Osteoblast (primary cell): ENCODE measurements around the gene SAE1. TPM values are rescaled to one million over a fixed set of nuclear protein-coding genes. Genes with fewer than 3 reads are reported as not detected.

Experiments
- DNase-seq: peaks from one replicate; pipeline ENCODE4 v3.0.0; 2011; ENCODE audit warnings: low spot score, mixed read lengths; ENCODE audit not compliant: insufficient read length; ENCODE audit errors: missing footprints
- H2AFZ ChIP-seq: 2 replicates; pipeline ENCODE4 v1.6.0; 2011; ENCODE audit warnings: mild to moderate bottlenecking, low read length
- H3K27ac ChIP-seq: 2 replicates; pipeline ENCODE4 v1.5.1; 2011; ENCODE audit warnings: mild to moderate bottlenecking, low read depth, low read length, moderate library complexity
- H3K27me3 ChIP-seq: 2 replicates; pipeline ENCODE4 v1.6.0; 2012; ENCODE audit warnings: mild to moderate bottlenecking, control low read depth, inconsistent platforms, low read length, moderate library complexity; ENCODE audit not compliant: insufficient read depth
- H3K36me3 ChIP-seq: 2 replicates; pipeline ENCODE4 v1.5.1; 2011; ENCODE audit warnings: mild to moderate bottlenecking, low read length, control low read depth, moderate library complexity; ENCODE audit not compliant: insufficient read depth
- H3K4me1 ChIP-seq: 2 replicates; pipeline ENCODE4 v1.5.1; 2011; ENCODE audit warnings: mild to moderate bottlenecking, low read length, control low read depth, moderate library complexity; ENCODE audit not compliant: insufficient read depth
- H3K4me2 ChIP-seq: 2 replicates; pipeline ENCODE4 v1.6.0; 2011; ENCODE audit warnings: mild to moderate bottlenecking, low read length; ENCODE audit not compliant: insufficient read depth
- H3K4me3 ChIP-seq: fragments of 200-600 bp; sonication (generic); 3 replicates; pipeline ENCODE4 v1.5.1; 2012; ENCODE audit warnings: mild to moderate bottlenecking, low read length, inconsistent platforms; ENCODE audit not compliant: insufficient read depth
- H3K79me2 ChIP-seq: 2 replicates; pipeline ENCODE4 v1.6.0; 2012; ENCODE audit warnings: mild to moderate bottlenecking, low read length, control low read depth, inconsistent platforms; ENCODE audit not compliant: insufficient read depth
- H3K9me3 ChIP-seq: 2 replicates; pipeline ENCODE4 v1.5.1; 2011; ENCODE audit warnings: low read depth, low read length, control low read depth
- H4K20me1 ChIP-seq: 2 replicates; pipeline ENCODE4 v1.6.0; 2012; ENCODE audit warnings: mild to moderate bottlenecking, low read length, control low read depth; ENCODE audit not compliant: insufficient read depth
- total RNA-seq: library from RNA; depleted of rRNA; stranded (reverse); fragments of >200 nt; gene quantifications from 2 replicates; pipeline ENCODE4 v1.2.3, GENCODE V29; 2012
- TF ChIP-seq, protein P1 (sequence below): IDR thresholded peaks from 2 replicates; pipeline ENCODE4 v1.5.1; 2011; ENCODE audit warnings: mild to moderate bottlenecking, low read depth, low read length, moderate library complexity; ENCODE audit errors: extremely low read depth

Gene SAE1
- total RNA-seq, 1 donor = 105 TPM

GRCh38 chr19:47094557-47095475, 35.8 kb upstream of the SAE1 start:
- TF ChIP-seq, protein P1, sequence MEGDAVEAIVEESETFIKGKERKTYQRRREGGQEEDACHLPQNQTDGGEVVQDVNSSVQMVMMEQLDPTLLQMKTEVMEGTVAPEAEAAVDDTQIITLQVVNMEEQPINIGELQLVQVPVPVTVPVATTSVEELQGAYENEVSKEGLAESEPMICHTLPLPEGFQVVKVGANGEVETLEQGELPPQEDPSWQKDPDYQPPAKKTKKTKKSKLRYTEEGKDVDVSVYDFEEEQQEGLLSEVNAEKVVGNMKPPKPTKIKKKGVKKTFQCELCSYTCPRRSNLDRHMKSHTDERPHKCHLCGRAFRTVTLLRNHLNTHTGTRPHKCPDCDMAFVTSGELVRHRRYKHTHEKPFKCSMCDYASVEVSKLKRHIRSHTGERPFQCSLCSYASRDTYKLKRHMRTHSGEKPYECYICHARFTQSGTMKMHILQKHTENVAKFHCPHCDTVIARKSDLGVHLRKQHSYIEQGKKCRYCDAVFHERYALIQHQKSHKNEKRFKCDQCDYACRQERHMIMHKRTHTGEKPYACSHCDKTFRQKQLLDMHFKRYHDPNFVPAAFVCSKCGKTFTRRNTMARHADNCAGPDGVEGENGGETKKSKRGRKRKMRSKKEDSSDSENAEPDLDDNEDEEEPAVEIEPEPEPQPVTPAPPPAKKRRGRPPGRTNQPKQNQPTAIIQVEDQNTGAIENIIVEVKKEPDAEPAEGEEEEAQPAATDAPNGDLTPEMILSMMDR = no peak
- no peak for DNase-seq
- no peaks in the 10 kb centered on the region for H3K27me3 ChIP-seq
- H3K4me2 ChIP-seq = no peak overlapping the region
- peaks cover 9% of the 10 kb centered on the region for H4K20me1 ChIP-seq
- peaks cover 32% of the 10 kb centered on the region for H3K36me3 ChIP-seq
- H2AFZ ChIP-seq = no peak overlapping the region
- peak overlapping the region; percentile 65 for H3K27ac ChIP-seq
- peaks cover 83% of the 10 kb centered on the region for H3K79me2 ChIP-seq
- H3K9me3 ChIP-seq = no peaks in the 10 kb centered on the region
- H3K4me3 ChIP-seq = no peak overlapping the region
- peaks cover 33% of the 10 kb centered on the region for H3K4me1 ChIP-seq

- H3K9me3 ChIP-seq = no peaks in the 10 kb centered on the region
- no peak overlapping the region for H3K4me2 ChIP-seq
- peak overlapping the region; percentile 65 for H3K27ac ChIP-seq
- H3K79me2 ChIP-seq = peaks cover 85% of the 10 kb centered on the region
- peaks cover 28% of the 10 kb centered on the region for H3K36me3 ChIP-seq
- H4K20me1 ChIP-seq = peaks cover 9% of the 10 kb centered on the region
- no peak for DNase-seq
- H2AFZ ChIP-seq = no peak overlapping the region
- TF ChIP-seq, protein P1 = no peak
- no peaks in the 10 kb centered on the region for H3K27me3 ChIP-seq
- no peak overlapping the region for H3K4me3 ChIP-seq
- peaks cover 33% of the 10 kb centered on the region for H3K4me1 ChIP-seq
Measured at GRCh38 chr19:47095476-47096099, 35.0 kb upstream of the SAE1 start.

GRCh38 chr19:47096100-47096704, 34.4 kb upstream of the SAE1 start:
- Histone ChIP-seq H3K36me3 (peaks cover 26% of the 10 kb centered on the region), H4K20me1 (peaks cover 9% of the 10 kb centered on the region), H3K9me3 (no peaks in the 10 kb centered on the region), H3K4me3 (no peak overlapping the region), H2AFZ (no peak overlapping the region), H3K27me3 (no peaks in the 10 kb centered on the region), H3K4me2 (no peak overlapping the region), H3K27ac (peak overlapping the region; percentile 65), H3K79me2 (peaks cover 89% of the 10 kb centered on the region), H3K4me1 (peaks cover 33% of the 10 kb centered on the region)
- no peak for DNase-seq
- TF ChIP-seq, protein P1 = no peak
